ENCODE results near the gene NCMAP.

The NCMAP gene

GRCh38 chr1:24648919-24649318 lies 93.0 kb downstream of the NCMAP start:
- H3K36me3 ChIP-seq (ENCODE audit: control insufficient read depth, insufficient read depth, low read length): peaks cover 91% of the 10 kb centered on the region
- no peak overlapping the region for H3K27ac ChIP-seq (ENCODE audit: low read depth, low read length)
- H3K9ac ChIP-seq (ENCODE audit: low read length): no peak overlapping the region
- no peaks in the 10 kb centered on the region for H3K27me3 ChIP-seq (ENCODE audit: control insufficient read depth, insufficient read depth, low read length)
- no peak overlapping the region for H3K4me3 ChIP-seq (ENCODE audit: low read depth, low read length)
- H3K9me3 ChIP-seq (ENCODE audit: control insufficient read depth, insufficient read depth, low read depth, low read length): no peaks in the 10 kb centered on the region
- H3K4me1 ChIP-seq (ENCODE audit: control insufficient read depth, insufficient read depth, low read length): 0 out of 2 replicates have a peak, but pooled peaks cover 8% of the 10 kb centered on the region

- H3K4me1 ChIP-seq (ENCODE audit: control insufficient read depth, insufficient read depth, low read length): no peaks in the 10 kb centered on the region
- H3K36me3 ChIP-seq (ENCODE audit: control insufficient read depth, insufficient read depth, low read length): peaks cover 100% of the 10 kb centered on the region
- no peaks in the 10 kb centered on the region for H3K9me3 ChIP-seq (ENCODE audit: control insufficient read depth, insufficient read depth, low read depth, low read length)
- H3K27ac ChIP-seq (ENCODE audit: low read depth, low read length): no peak overlapping the region
- no peaks in the 10 kb centered on the region for H3K27me3 ChIP-seq (ENCODE audit: control insufficient read depth, insufficient read depth, low read length)
- H3K4me3 ChIP-seq (ENCODE audit: low read depth, low read length): no peak overlapping the region
- H3K9ac ChIP-seq (ENCODE audit: low read length): no peak overlapping the region
These were observed 96.5 kb downstream of the NCMAP start for GRCh38 chr1:24652382-24652781.

- Histone ChIP-seq H3K4me1 (ENCODE audit: control insufficient read depth, insufficient read depth, low read length) (no peaks in the 10 kb centered on the region), H3K27me3 (ENCODE audit: control insufficient read depth, insufficient read depth, low read length) (no peaks in the 10 kb centered on the region), H3K9me3 (ENCODE audit: control insufficient read depth, insufficient read depth, low read depth, low read length) (no peaks in the 10 kb centered on the region), H3K27ac (ENCODE audit: low read depth, low read length) (no peak overlapping the region), H3K9ac (ENCODE audit: low read length) (no peak overlapping the region), H3K4me3 (ENCODE audit: low read depth, low read length) (no peak overlapping the region), H3K36me3 (ENCODE audit: control insufficient read depth, insufficient read depth, low read length) (peaks cover 100% of the 10 kb centered on the region)
These were observed 98.1 kb downstream of the NCMAP start for GRCh38 chr1:24654010-24654409.

- H3K9me3 ChIP-seq (ENCODE audit: control insufficient read depth, insufficient read depth, low read depth, low read length): no peaks in the 10 kb centered on the region
- peaks cover 100% of the 10 kb centered on the region for H3K36me3 ChIP-seq (ENCODE audit: control insufficient read depth, insufficient read depth, low read length)
These were observed 100.2 kb downstream of the NCMAP start for GRCh38 chr1:24656046-24656445.

GRCh38 chr1:24657781-24658180 lies 101.9 kb downstream of the NCMAP start:
- H3K9ac ChIP-seq (ENCODE audit: low read length): no peak overlapping the region
- H3K27ac ChIP-seq (ENCODE audit: low read depth, low read length): no peak overlapping the region
- peaks cover 100% of the 10 kb centered on the region for H3K36me3 ChIP-seq (ENCODE audit: control insufficient read depth, insufficient read depth, low read length)
- no peaks in the 10 kb centered on the region for H3K27me3 ChIP-seq (ENCODE audit: control insufficient read depth, insufficient read depth, low read length)
- no peak overlapping the region for H3K4me3 ChIP-seq (ENCODE audit: low read depth, low read length)
- H3K4me1 ChIP-seq (ENCODE audit: control insufficient read depth, insufficient read depth, low read length): no peaks in the 10 kb centered on the region
- H3K9me3 ChIP-seq (ENCODE audit: control insufficient read depth, insufficient read depth, low read depth, low read length): no peaks in the 10 kb centered on the region

More at GRCh38 chr1:24656046-24656445, 100.2 kb downstream of the NCMAP start:
- H3K27me3 ChIP-seq (ENCODE audit: control insufficient read depth, insufficient read depth, low read length): no peaks in the 10 kb centered on the region
- no peaks in the 10 kb centered on the region for H3K4me1 ChIP-seq (ENCODE audit: control insufficient read depth, insufficient read depth, low read length)
- no peak overlapping the region for H3K27ac ChIP-seq (ENCODE audit: low read depth, low read length)
- H3K4me3 ChIP-seq (ENCODE audit: low read depth, low read length): no peak overlapping the region
- no peak overlapping the region for H3K9ac ChIP-seq (ENCODE audit: low read length)
